ENCODE results near the gene GNA12.

- TF ChIP-seq CTCF (IDR thresholded peaks at IDR 0.05; ENCODE audit: poor library complexity), result no peak
- no peak for TF ChIP-seq EZH2 (IDR thresholded peaks at IDR 0.05; ENCODE audit: borderline replicate concordance)
These were observed 13.3 kb downstream of the GNA12 start for GRCh38 chr7:2830609-2831376.

All from hepatocyte (in vitro differentiated cells).